GM04503 (cell line): ENCODE results near the gene NHLH1.
"Not testable (repeated sequence)": the region's sequence is repeated elsewhere in the genome, so short reads cannot be mapped to it uniquely, and the experiment has no call there.

Experiments
- DNase-seq: peaks from one replicate; pipeline ENCODE4 v3.0.0-alpha.2; 2012; ENCODE audit warnings: low read depth

NHLH1 gene

GRCh38 chr1:160384812-160385211, 17.9 kb downstream of the NHLH1 start:
- not testable (repeated sequence) for DNase-seq

GRCh38 chr1:160388406-160388805, 21.5 kb downstream of the NHLH1 start:
- DNase-seq, result not testable (repeated sequence)

- no peak for DNase-seq
These were observed 27.8 kb downstream of the NHLH1 start for GRCh38 chr1:160394673-160395072.

- DNase-seq, result no peak
These were observed 30.8 kb downstream of the NHLH1 start for GRCh38 chr1:160397651-160398050.

GRCh38 chr1:160398823-160399222, 32.0 kb downstream of the NHLH1 start:
- no peak for DNase-seq

- no peak for DNase-seq
These were observed 32.8 kb downstream of the NHLH1 start for GRCh38 chr1:160399544-160400222.

GRCh38 chr1:160400223-160400645, 33.4 kb downstream of the NHLH1 start, which contains the start of gene VANGL2:
VANGL2 (plus strand) TSS chr1:160400564; CDS start chr1:160415838, 15,274 bp downstream.
- no peak for DNase-seq

- DNase-seq, result no peak
These were observed 34.0 kb downstream of the NHLH1 start for GRCh38 chr1:160400646-160401486.

- DNase-seq, result no peak
These were observed 34.6 kb downstream of the NHLH1 start for GRCh38 chr1:160401487-160401805.

GRCh38 chr1:160402001-160402795, 35.3 kb downstream of the NHLH1 start:
- DNase-seq, result no peak

GRCh38 chr1:160403244-160403643, 36.4 kb downstream of the NHLH1 start:
- DNase-seq, result no peak

- no peak for DNase-seq
These were observed 37.2 kb downstream of the NHLH1 start for GRCh38 chr1:160404094-160404493.

- DNase-seq, result no peak
These were observed 38.5 kb downstream of the NHLH1 start for GRCh38 chr1:160405331-160405877.

- no peak for DNase-seq
These were observed 39.5 kb downstream of the NHLH1 start for GRCh38 chr1:160406131-160406968.

- no peak for DNase-seq
These were observed 41.2 kb downstream of the NHLH1 start for GRCh38 chr1:160407839-160408801.

- DNase-seq, result no peak
These were observed 42.0 kb downstream of the NHLH1 start for GRCh38 chr1:160408864-160409263.

GRCh38 chr1:160409486-160409885, 42.6 kb downstream of the NHLH1 start:
- no peak for DNase-seq

- DNase-seq, result no peak
These were observed 43.6 kb downstream of the NHLH1 start for GRCh38 chr1:160410406-160411005.

- no peak for DNase-seq
These were observed 44.6 kb downstream of the NHLH1 start for GRCh38 chr1:160411271-160412027.
